CD4-positive, alpha-beta memory T cell (primary cell): ENCODE results near the gene RCVRN. TPM values are rescaled to one million over a fixed set of nuclear protein-coding genes. Genes with fewer than 3 reads are reported as not detected.

Experiments
- CTCF ChIA-PET: fragments of 350-600 bp; sonication (Branson Sonifier 250); formaldehyde crosslinking; loops from one replicate; lab custom pipeline; 2021; ENCODE audit warnings: inconsistent platforms; ENCODE audit not compliant: partially characterized antibody; lab: Charles Lee
- POLR2A ChIA-PET: fragments of 350-600 bp; sonication (Branson Sonifier 250); formaldehyde crosslinking; loops from one replicate; lab custom pipeline; 2021; ENCODE audit not compliant: partially characterized antibody; lab: Charles Lee
- DNase-seq, 5 donors: peaks; one replicate each; pipeline versions ENCODE4 v3.0.0 to v3.0.0-alpha.2; 2020 to 2022; ENCODE audit warnings: mixed read lengths in 1 of 5
- H3K27ac ChIP-seq: one replicate; pipeline ENCODE4 v1.7.0; 2013; ENCODE audit warnings: low read depth, low read length
- H3K27me3 ChIP-seq: 2 replicates; pipeline ENCODE4 v1.7.0; 2013; ENCODE audit warnings: mild to moderate bottlenecking, low read length, moderate library complexity; ENCODE audit not compliant: insufficient read depth
- H3K36me3 ChIP-seq: 2 replicates; pipeline ENCODE4 v1.7.0; 2013; ENCODE audit warnings: mild to moderate bottlenecking, low read length, moderate library complexity; ENCODE audit not compliant: insufficient read depth
- H3K4me1 ChIP-seq: 2 replicates; pipeline ENCODE4 v1.7.0; 2013; ENCODE audit warnings: mild to moderate bottlenecking, low read length, moderate library complexity; ENCODE audit not compliant: insufficient read depth
- H3K4me3 ChIP-seq, 2 donors: one replicate each; pipeline ENCODE4 v1.7.0; 2013; ENCODE audit warnings: low read length in 2 of 2, mild to moderate bottlenecking in 1 of 2
- H3K9me3 ChIP-seq, 2 donors: one replicate each; pipeline ENCODE4 v1.7.0; 2013; ENCODE audit warnings: low read length in 2 of 2, control low read depth in 1 of 2; ENCODE audit not compliant: control insufficient read depth in 1 of 2
- H3K27ac Mint-ChIP-seq, 7 donors: one replicate each; pipeline ENCODE4 v1.8.0; 2020 to 2021; ENCODE audit warnings: mixed read lengths in 7 of 7, mild to moderate bottlenecking in 6 of 7, inconsistent platforms in 3 of 7, moderate library complexity in 3 of 7
- H3K27me3 Mint-ChIP-seq, 2 donors: one replicate each; pipeline ENCODE4 v1.8.0; 2020 to 2021; ENCODE audit warnings: mixed read lengths in 2 of 2
- H3K36me3 Mint-ChIP-seq, 2 donors: one replicate each; pipeline ENCODE4 v1.8.0; 2020 to 2021; ENCODE audit warnings: mixed read lengths in 2 of 2, inconsistent platforms in 1 of 2, mild to moderate bottlenecking in 1 of 2
- H3K4me1 Mint-ChIP-seq, 4 donors: one replicate each; pipeline ENCODE4 v1.8.0; 2020 to 2021; ENCODE audit warnings: mixed read lengths in 4 of 4, mild to moderate bottlenecking in 1 of 4
- H3K4me3 Mint-ChIP-seq, 8 donors: one replicate each; pipeline ENCODE4 v1.8.0; 2020 to 2021; ENCODE audit warnings: mixed read lengths in 8 of 8, mild to moderate bottlenecking in 7 of 8, moderate library complexity in 6 of 8, inconsistent platforms in 3 of 8
- H3K9me3 Mint-ChIP-seq, 8 donors: one replicate each; pipeline ENCODE4 v1.8.0; 2020 to 2021; ENCODE audit warnings: mixed read lengths in 8 of 8, mild to moderate bottlenecking in 5 of 8, inconsistent platforms in 3 of 8, moderate library complexity in 1 of 8
- intact Hi-C: fragments of 100-400 bp; cut with micrococcal nuclease; formaldehyde crosslinking; loops from one replicate; pipeline ENCODE4 v1.15.1; 2023
- polyA plus RNA-seq, 2 donors: library from polyadenylated mRNA; unstranded; fragments of 300-500 nt; fragmentation: Illumina TruSeq; gene quantifications; one replicate each; pipeline ENCODE4 v1.2.3, GENCODE V29; 2021
- total RNA-seq, 2 experiments: library from RNA; stranded (reverse); gene quantifications; one replicate each; pipeline ENCODE4 v1.2.3, GENCODE V29; 2021

Gene RCVRN
- total RNA-seq (not detected), polyA plus RNA-seq (not detected)

- Mint-ChIP-seq H3K27ac (no peak within 1 kb of the TSS), H3K4me3 (no peak within 1 kb of the TSS), H3K4me1 (no peaks in the 10 kb centered on the region), H3K27me3 (peaks cover 3 to 13% of the 10 kb centered on the region in 2 donors), H3K9me3 (peaks cover 0 to 5% (median 0%) of the 10 kb centered on the region in 8 donors), H3K36me3 (no peaks in the 10 kb centered on the region)
- no peak within 1 kb of the TSS for H3K27ac ChIP-seq
- ChIA-PET POLR2A (no interaction called here), CTCF (no interaction called here)
- H3K4me1 ChIP-seq: no peaks in the 10 kb centered on the region
- no peaks in the 10 kb centered on the region for H3K27me3 ChIP-seq
- intact Hi-C loops: no loop called here
- no peaks in the 10 kb centered on the region for H3K36me3 ChIP-seq
- no peaks in the 10 kb centered on the region for H3K9me3 ChIP-seq
- H3K4me3 ChIP-seq: no peak within 1 kb of the TSS
- DNase-seq: no peak
Measured at GRCh38 chr17:9905078-9905415, at the start of gene RCVRN. TSS of gene RCVRN (minus strand) at chr17:9905271. CDS start at chr17:9905180, 91 bp downstream.

DNA sequence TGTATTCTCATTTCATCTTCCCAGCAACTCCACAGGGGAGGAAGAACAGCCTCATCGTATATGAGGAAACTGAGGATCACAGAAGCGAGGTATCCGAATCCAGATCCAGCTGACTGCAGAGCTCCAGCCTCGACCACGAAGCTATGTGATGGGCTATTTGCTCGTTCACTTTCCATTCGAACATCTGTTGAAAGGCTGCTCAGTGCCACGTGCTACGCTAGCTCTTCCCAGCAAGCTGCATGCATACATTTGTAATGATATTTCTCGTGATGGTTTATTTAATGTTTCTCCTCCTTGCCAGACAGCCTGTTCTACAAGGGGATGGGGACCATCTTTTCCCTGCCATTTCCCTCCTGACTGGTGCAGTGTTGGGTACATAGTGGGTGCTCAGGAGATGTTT, 48.4 kb upstream of the RCVRN start:
- Histone ChIP-seq H3K9me3 (no peaks in the 10 kb centered on the region), H3K4me3 (no peak overlapping the region), H3K36me3 (no peaks in the 10 kb centered on the region), H3K4me1 (no peaks in the 10 kb centered on the region), H3K27me3 (no peaks in the 10 kb centered on the region), H3K27ac (no peak overlapping the region)
- no peaks in the 10 kb centered on the region for H3K27me3 Mint-ChIP-seq
- H3K4me3 Mint-ChIP-seq: no peak overlapping the region
- ChIA-PET CTCF (no interaction called here), POLR2A (no interaction called here)
- no peaks in the 10 kb centered on the region for H3K36me3 Mint-ChIP-seq
- H3K27ac Mint-ChIP-seq: no peak overlapping the region
- intact Hi-C loops: no loop called here
- no peaks in the 10 kb centered on the region for H3K9me3 Mint-ChIP-seq
- H3K4me1 Mint-ChIP-seq: no peaks in the 10 kb centered on the region
- no peak for DNase-seq

DNA sequence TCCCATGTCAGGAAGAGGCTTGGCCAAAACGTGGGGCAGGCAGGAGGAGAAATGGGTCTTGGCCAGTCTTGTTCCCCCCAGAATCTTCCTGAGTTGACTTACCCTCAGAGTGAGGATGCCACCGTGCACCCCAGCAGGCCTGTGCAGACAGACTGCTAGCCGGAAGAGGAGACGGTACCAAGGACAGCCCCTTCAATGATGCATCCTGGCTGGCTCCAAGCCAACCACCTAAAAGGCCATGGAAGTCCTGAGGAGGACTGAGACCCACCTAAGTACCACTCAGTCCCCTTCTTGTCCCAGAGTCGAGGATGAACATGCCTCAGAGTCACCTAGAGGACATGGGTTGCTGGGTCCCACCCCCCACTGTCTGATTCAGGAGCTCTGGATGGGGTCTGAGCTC, 46.7 kb upstream of the RCVRN start:
- H3K27me3 ChIP-seq: no peaks in the 10 kb centered on the region
- H3K4me1 ChIP-seq: no peaks in the 10 kb centered on the region
- no peaks in the 10 kb centered on the region for H3K9me3 ChIP-seq
- intact Hi-C loops: no loop called here
- POLR2A ChIA-PET: no interaction called here
- Mint-ChIP-seq H3K27ac (no peak overlapping the region), H3K27me3 (no peaks in the 10 kb centered on the region), H3K9me3 (no peaks in the 10 kb centered on the region), H3K4me3 (no peak overlapping the region), H3K36me3 (no peaks in the 10 kb centered on the region), H3K4me1 (no peaks in the 10 kb centered on the region)
- no peak for DNase-seq
- no peaks in the 10 kb centered on the region for H3K36me3 ChIP-seq
- CTCF ChIA-PET: no interaction called here
- no peak overlapping the region for H3K27ac ChIP-seq
- no peak overlapping the region for H3K4me3 ChIP-seq

DNA sequence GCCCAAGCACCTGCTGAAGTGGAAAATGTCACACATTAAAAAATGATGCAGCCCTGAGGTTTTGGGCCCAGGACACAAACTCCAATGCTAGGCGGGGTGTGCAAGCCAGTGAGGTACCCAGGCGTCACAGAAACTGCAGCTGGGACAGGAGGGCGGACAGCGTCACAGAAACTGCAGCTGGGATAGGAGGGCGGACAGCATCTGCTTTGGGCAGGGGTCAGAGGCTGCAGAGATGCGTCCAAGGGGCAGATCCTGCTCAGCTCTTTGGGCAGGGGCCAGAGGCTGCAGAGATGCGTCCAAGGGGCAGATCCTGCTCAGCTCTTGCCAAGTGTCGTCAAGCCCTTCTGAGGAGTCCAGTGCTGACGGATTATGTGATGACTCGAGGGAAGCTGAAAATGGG, 43.9 kb upstream of the RCVRN start:
- no peaks in the 10 kb centered on the region for H3K4me1 Mint-ChIP-seq
- Histone ChIP-seq H3K27ac (no peak overlapping the region), H3K4me3 (no peak overlapping the region), H3K9me3 (no peaks in the 10 kb centered on the region), H3K36me3 (no peaks in the 10 kb centered on the region), H3K27me3 (no peaks in the 10 kb centered on the region), H3K4me1 (no peaks in the 10 kb centered on the region)
- POLR2A ChIA-PET: no interaction called here
- intact Hi-C loops: no loop called here
- no peaks in the 10 kb centered on the region for H3K9me3 Mint-ChIP-seq
- CTCF ChIA-PET: no interaction called here
- no peak for DNase-seq
- no peaks in the 10 kb centered on the region for H3K36me3 Mint-ChIP-seq
- no peak overlapping the region for H3K4me3 Mint-ChIP-seq
- H3K27ac Mint-ChIP-seq: no peak overlapping the region
- H3K27me3 Mint-ChIP-seq: no peaks in the 10 kb centered on the region

DNA sequence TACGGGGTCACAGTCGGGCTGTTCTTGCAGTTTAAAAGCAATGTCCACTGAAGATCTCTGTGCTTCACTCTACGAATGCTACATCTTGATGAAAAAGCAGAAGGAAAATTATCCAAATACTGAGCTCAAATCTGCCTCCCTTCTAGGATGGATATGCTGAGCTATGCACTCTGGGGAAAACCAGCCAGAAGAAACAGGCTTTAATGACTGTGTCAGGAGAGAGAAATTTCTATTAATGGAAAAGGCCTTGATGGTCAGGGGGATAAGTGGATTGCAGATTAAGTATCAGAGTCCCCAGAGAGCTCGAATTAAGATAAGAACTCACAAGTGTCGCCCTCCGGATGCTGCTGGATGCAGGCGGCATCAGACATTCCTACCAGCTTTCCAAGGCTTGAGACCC, 39.6 kb upstream of the RCVRN start:
- H3K9me3 Mint-ChIP-seq: peaks cover 0 to 2% (median 0%) of the 10 kb centered on the region in 8 donors
- intact Hi-C loops: no loop called here
- H3K27me3 Mint-ChIP-seq: peaks cover 0 to 2% of the 10 kb centered on the region in 2 donors
- Histone ChIP-seq H3K4me1 (no peaks in the 10 kb centered on the region), H3K36me3 (no peaks in the 10 kb centered on the region), H3K27ac (no peak overlapping the region), H3K27me3 (no peaks in the 10 kb centered on the region), H3K9me3 (no peaks in the 10 kb centered on the region), H3K4me3 (no peak overlapping the region)
- POLR2A ChIA-PET: no interaction called here
- H3K36me3 Mint-ChIP-seq: peaks cover 0 to 5% of the 10 kb centered on the region in 2 donors
- H3K27ac Mint-ChIP-seq: peak overlapping the region in 1 of 7 donors; percentile 57
- H3K4me1 Mint-ChIP-seq: no peaks in the 10 kb centered on the region
- CTCF ChIA-PET: interaction anchor here (0.8 kb wide), 1 partner anchor 20 kb away, joined by 3 read pairs; no protein-coding TSS in a partner anchor
- DNase-seq: no peak
- H3K4me3 Mint-ChIP-seq: no peak overlapping the region

- Mint-ChIP-seq H3K4me1 (no peaks in the 10 kb centered on the region), H3K27ac (no peak overlapping the region), H3K36me3 (peaks cover 0 to 5% of the 10 kb centered on the region in 2 donors), H3K4me3 (no peak overlapping the region), H3K27me3 (peaks cover 0 to 2% of the 10 kb centered on the region in 2 donors), H3K9me3 (peaks cover 0 to 9% (median 3%) of the 10 kb centered on the region in 8 donors)
- Histone ChIP-seq H3K4me3 (no peak overlapping the region), H3K36me3 (no peaks in the 10 kb centered on the region), H3K9me3 (no peaks in the 10 kb centered on the region), H3K4me1 (no peaks in the 10 kb centered on the region), H3K27ac (no peak overlapping the region), H3K27me3 (no peaks in the 10 kb centered on the region)
- ChIA-PET POLR2A (no interaction called here), CTCF (no interaction called here)
- DNase-seq: no peak
- intact Hi-C loops: no loop called here
Measured at GRCh38 chr17:9943343-9943742, 38.3 kb upstream of the RCVRN start.

DNA sequence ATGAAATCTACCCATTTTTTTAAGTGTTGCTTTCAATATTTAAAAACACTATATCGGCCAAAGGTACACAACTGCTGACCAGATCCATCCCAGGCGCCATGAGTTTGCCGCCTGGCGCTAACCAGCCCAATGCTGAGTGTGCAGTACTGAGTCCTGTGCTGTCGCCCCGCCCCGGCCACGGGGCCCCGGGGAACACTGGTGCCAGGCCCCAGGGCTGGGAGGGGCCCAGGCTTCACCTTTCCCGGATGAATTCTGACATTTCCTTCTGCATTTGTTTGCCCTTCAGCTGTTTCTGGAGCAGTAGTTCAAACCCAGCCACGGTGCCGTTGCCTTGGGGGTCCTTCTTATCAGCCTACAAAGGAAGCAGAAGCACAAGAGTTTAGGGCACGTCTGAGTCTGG, 37.8 kb upstream of the RCVRN start:
- Histone ChIP-seq H3K27me3 (no peaks in the 10 kb centered on the region), H3K36me3 (no peaks in the 10 kb centered on the region), H3K4me3 (no peak overlapping the region), H3K9me3 (no peaks in the 10 kb centered on the region), H3K27ac (no peak overlapping the region), H3K4me1 (no peaks in the 10 kb centered on the region)
- DNase-seq: no peak
- POLR2A ChIA-PET: no interaction called here
- Mint-ChIP-seq H3K9me3 (peaks cover 0 to 9% (median 5%) of the 10 kb centered on the region in 8 donors), H3K36me3 (peaks cover 0 to 5% of the 10 kb centered on the region in 2 donors), H3K4me1 (no peaks in the 10 kb centered on the region), H3K4me3 (no peak overlapping the region), H3K27ac (no peak overlapping the region), H3K27me3 (peaks cover 0 to 2% of the 10 kb centered on the region in 2 donors)
- intact Hi-C loops: no loop called here
- CTCF ChIA-PET: no interaction called here

DNA sequence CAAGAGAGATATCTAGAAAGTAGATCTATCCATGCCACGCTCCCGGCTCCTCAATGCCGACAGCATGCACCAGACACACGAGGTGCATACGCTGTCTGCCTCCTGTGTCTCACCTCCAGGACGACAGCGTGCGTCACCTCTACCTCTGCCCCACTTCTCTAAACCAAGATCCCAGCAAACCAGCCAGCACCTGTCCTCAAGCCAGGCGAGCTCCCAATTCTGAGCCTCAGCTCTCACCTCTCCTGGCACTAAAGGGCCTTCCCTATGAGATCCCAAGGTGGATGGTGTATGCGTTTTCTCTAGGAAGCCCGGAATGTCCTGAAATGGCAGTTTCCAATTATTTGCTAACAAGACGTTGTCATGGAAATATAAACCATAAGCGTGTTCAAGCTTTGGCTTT, 36.2 kb upstream of the RCVRN start:
- ChIA-PET CTCF (no interaction called here), POLR2A (no interaction called here)
- H3K9me3 Mint-ChIP-seq: peaks cover 0 to 10% (median 5%) of the 10 kb centered on the region in 8 donors
- DNase-seq: no peak
- no peak overlapping the region for H3K27ac Mint-ChIP-seq
- no peak overlapping the region for H3K4me3 ChIP-seq
- peaks cover 0 to 5% of the 10 kb centered on the region in 2 donors for H3K36me3 Mint-ChIP-seq
- peaks cover 0 to 2% of the 10 kb centered on the region in 2 donors for H3K27me3 Mint-ChIP-seq
- no peaks in the 10 kb centered on the region for H3K4me1 ChIP-seq
- H3K4me1 Mint-ChIP-seq: no peaks in the 10 kb centered on the region
- H3K36me3 ChIP-seq: no peaks in the 10 kb centered on the region
- no peaks in the 10 kb centered on the region for H3K9me3 ChIP-seq
- H3K27me3 ChIP-seq: no peaks in the 10 kb centered on the region
- intact Hi-C loops: no loop called here
- no peak overlapping the region for H3K27ac ChIP-seq
- no peak overlapping the region for H3K4me3 Mint-ChIP-seq
